ENCODE data around the gene PXYLP1.

DNA sequence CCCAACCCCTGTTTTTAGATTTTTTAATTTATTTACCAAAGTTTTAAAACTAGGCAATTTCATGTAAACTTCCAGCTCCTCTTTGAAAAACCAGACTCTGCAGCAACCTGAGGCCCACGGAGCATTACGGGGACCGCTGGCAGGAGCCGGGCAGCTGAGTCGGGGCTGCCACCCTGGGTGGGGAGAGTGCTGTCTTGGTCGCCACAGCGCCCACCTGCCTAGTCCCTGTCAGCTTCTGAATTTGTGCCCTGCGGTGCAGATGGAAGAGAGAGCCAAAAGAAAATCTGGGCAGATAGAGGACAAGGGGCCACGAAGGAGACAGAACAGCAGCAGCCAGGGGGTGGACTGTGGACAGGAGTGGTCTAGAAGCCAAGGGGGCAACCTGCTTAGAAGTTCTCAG, 34.6 kb downstream of the PXYLP1 start:
- no peak for TF ChIP-seq FOXK2 (IDR thresholded peaks at IDR 0.05)
- no peak for TF ChIP-seq ELF4 (IDR thresholded peaks at IDR 0.05)
- no peak for TF ChIP-seq ZNF384 (IDR thresholded peaks at IDR 0.05)
- TF ChIP-seq SP1 (IDR thresholded peaks at IDR 0.05), result no peak
- TF ChIP-seq LEF1 (IDR thresholded peaks at IDR 0.05; ENCODE audit: borderline replicate concordance), result no peak
- TF ChIP-seq FOXA1 (IDR thresholded peaks at IDR 0.05), result no peak

All from HEK293T (cell line).